PFSK-1 (cell line): ENCODE results near the gene RAD51B.

Source experiments
- FOXP2 ChIP-seq: optimal IDR thresholded peaks from 2 replicates; pipeline ENCODE3; 2011; ENCODE audit warnings: borderline replicate concordance, control low read depth, inconsistent platforms; ENCODE audit not compliant: insufficient read depth; ENCODE audit errors: extremely low read length, extremely low read depth
- POLR2AphosphoS5 ChIP-seq: IDR thresholded peaks from 2 replicates; pipeline ENCODE4 v1.6.1; 2012; ENCODE audit warnings: low read depth, mild to moderate bottlenecking, control low read depth, low read length, moderate library complexity
- SIN3A ChIP-seq: IDR thresholded peaks from 2 replicates; pipeline ENCODE4 v1.6.1; 2012; ENCODE audit warnings: mild to moderate bottlenecking, low read length, moderate library complexity, borderline replicate concordance; ENCODE audit not compliant: insufficient read depth
- TAF1 ChIP-seq: IDR thresholded peaks from 2 replicates; pipeline ENCODE4 v1.6.1; 2012; ENCODE audit warnings: low read length, control low read depth, borderline replicate concordance; ENCODE audit not compliant: insufficient read depth
- TF ChIP-seq, protein P1 (sequence below), 2 experiments: IDR thresholded peaks; 2 replicates each; pipeline versions ENCODE4 v1.6.1 to v1.8.0; 2011 to 2012; ENCODE audit warnings: low read depth in 2 of 2, low read length in 2 of 2, control low read depth in 1 of 2, inconsistent platforms in 1 of 2, mild to moderate bottlenecking in 1 of 2, moderate library complexity in 1 of 2; ENCODE audit not compliant: insufficient read depth in 1 of 2

Gene RAD51B

DNA sequence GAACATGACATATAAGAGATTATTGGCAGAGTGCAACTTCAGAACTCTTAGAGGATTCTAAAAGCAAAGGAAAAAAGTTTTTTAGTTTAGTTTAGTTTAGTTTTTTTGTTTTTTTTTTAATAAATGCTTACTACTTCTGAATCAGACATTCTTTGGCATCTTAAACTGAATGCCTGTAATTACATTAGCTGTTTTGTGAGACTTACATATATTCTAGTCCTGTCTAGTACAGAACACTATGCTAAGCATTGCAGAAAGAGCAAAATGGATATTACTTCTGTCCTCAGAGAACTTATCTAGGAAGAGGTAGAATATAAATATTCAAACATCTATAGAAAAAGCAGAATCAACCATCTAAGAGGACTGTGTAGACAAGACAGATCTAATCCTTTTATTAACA is 133.2 kb downstream of the RAD51B start:
- TF ChIP-seq, protein P1, sequence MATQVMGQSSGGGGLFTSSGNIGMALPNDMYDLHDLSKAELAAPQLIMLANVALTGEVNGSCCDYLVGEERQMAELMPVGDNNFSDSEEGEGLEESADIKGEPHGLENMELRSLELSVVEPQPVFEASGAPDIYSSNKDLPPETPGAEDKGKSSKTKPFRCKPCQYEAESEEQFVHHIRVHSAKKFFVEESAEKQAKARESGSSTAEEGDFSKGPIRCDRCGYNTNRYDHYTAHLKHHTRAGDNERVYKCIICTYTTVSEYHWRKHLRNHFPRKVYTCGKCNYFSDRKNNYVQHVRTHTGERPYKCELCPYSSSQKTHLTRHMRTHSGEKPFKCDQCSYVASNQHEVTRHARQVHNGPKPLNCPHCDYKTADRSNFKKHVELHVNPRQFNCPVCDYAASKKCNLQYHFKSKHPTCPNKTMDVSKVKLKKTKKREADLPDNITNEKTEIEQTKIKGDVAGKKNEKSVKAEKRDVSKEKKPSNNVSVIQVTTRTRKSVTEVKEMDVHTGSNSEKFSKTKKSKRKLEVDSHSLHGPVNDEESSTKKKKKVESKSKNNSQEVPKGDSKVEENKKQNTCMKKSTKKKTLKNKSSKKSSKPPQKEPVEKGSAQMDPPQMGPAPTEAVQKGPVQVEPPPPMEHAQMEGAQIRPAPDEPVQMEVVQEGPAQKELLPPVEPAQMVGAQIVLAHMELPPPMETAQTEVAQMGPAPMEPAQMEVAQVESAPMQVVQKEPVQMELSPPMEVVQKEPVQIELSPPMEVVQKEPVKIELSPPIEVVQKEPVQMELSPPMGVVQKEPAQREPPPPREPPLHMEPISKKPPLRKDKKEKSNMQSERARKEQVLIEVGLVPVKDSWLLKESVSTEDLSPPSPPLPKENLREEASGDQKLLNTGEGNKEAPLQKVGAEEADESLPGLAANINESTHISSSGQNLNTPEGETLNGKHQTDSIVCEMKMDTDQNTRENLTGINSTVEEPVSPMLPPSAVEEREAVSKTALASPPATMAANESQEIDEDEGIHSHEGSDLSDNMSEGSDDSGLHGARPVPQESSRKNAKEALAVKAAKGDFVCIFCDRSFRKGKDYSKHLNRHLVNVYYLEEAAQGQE (IDR thresholded peaks at IDR 0.05; ENCODE audit: insufficient read depth in 1 of 2, low read depth in 2 of 2, low read length in 2 of 2), result no peak
- no peak for TF ChIP-seq TAF1
- no peak for TF ChIP-seq SIN3A
- no peak for TF ChIP-seq FOXP2
- no peak for TF ChIP-seq POLR2AphosphoS5

DNA sequence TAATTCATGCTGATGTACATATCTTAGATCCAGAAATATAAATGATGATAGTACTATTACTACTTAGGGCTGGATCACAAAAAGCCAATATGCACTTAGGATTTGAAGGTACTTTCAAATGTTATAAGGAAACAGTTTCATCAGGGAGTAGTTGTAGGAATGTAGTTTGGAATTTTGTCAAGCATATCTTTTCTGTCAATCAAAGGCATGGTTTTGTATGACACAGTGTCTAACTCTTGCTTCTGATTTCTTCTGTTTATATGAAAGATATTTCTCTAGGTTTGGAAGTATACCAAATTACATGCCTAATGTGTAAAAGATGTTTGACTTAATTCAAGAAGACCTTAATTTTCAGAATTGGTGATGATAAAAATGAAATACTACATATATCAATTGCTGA is 135.7 kb downstream of the RAD51B start:
- no peak for TF ChIP-seq SIN3A
- no peak for TF ChIP-seq POLR2AphosphoS5
- TF ChIP-seq, protein P1 (IDR thresholded peaks at IDR 0.05; ENCODE audit: insufficient read depth in 1 of 2, low read depth in 2 of 2, low read length in 2 of 2), result no peak
- no peak for TF ChIP-seq FOXP2
- no peak for TF ChIP-seq TAF1

GRCh38 chr14:67957946-67958345 is 138.4 kb downstream of the RAD51B start:
- TF ChIP-seq TAF1, result no peak
- no peak for TF ChIP-seq SIN3A
- no peak for TF ChIP-seq FOXP2
- TF ChIP-seq, protein P1 (IDR thresholded peaks at IDR 0.05; ENCODE audit: insufficient read depth in 1 of 2, low read depth in 2 of 2, low read length in 2 of 2), result no peak
- TF ChIP-seq POLR2AphosphoS5, result no peak

GRCh38 chr14:67961676-67962075 is 142.1 kb downstream of the RAD51B start:
- TF ChIP-seq FOXP2 (no peak), POLR2AphosphoS5 (no peak), TAF1 (no peak), SIN3A (no peak)

DNA sequence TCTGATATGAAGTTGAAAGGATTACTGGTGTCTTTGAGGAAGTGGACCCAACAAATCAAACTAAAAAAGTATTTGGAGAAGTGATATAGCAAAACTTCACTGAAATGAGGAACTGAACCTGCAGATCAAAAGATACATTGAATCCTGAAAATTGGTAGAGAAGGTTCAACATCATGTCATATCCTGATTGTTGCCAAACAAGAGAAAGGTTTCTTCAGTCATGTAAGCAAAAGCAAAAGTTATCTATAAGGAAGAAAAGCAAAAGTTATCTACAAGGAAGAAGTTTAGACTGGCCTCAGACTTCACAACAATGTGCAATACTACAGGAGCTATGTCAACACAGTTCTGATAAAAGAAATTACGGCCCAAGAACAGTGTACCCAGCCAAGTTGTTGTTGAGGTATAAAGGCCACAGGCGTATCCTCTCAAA is 142.7 kb downstream of the RAD51B start:
- TF ChIP-seq POLR2AphosphoS5 (no peak), SIN3A (no peak), TAF1 (no peak), FOXP2 (no peak)
- TF ChIP-seq, protein P1 (IDR thresholded peaks at IDR 0.05; ENCODE audit: insufficient read depth in 1 of 2, low read depth in 2 of 2, low read length in 2 of 2), result no peak

- TF ChIP-seq TAF1 (no peak), SIN3A (no peak), FOXP2 (no peak), POLR2AphosphoS5 (no peak)
- TF ChIP-seq, protein P1 (IDR thresholded peaks at IDR 0.05; ENCODE audit: insufficient read depth in 1 of 2, low read depth in 2 of 2, low read length in 2 of 2), result no peak
Observed at GRCh38 chr14:67963545-67963944, 144.0 kb downstream of the RAD51B start.
